HG03571 (cell line): ENCODE results near the gene GJC1.

ENCODE experiments used
- ATAC-seq: cut with Tn5 transposase; IDR thresholded peaks from one replicate; pipeline ENCODE4 v1.9.1; 2021; ENCODE audit not compliant: unreplicated experiment

The GJC1 gene

GRCh38 chr17:44778656-44779210, 51.4 kb downstream of the GJC1 start:
- no peak for ATAC-seq

GRCh38 chr17:44777394-44778348, 52.4 kb downstream of the GJC1 start:
- no peak for ATAC-seq

GRCh38 chr17:44776628-44777393, 53.3 kb downstream of the GJC1 start:
- no peak for ATAC-seq

GRCh38 chr17:44775838-44776621, 54.1 kb downstream of the GJC1 start:
- ATAC-seq = no peak

- peak; percentile 76 for ATAC-seq
These were observed 54.8 kb downstream of the GJC1 start for GRCh38 chr17:44775136-44775837.

- ATAC-seq = no peak
These were observed 55.6 kb downstream of the GJC1 start for GRCh38 chr17:44774271-44775135.

GRCh38 chr17:44773140-44773539, 56.9 kb downstream of the GJC1 start:
- no peak for ATAC-seq

GRCh38 chr17:44772308-44773045, 57.6 kb downstream of the GJC1 start:
- ATAC-seq = no peak

GRCh38 chr17:44770166-44770925, 59.7 kb downstream of the GJC1 start:
- ATAC-seq = no peak

GRCh38 chr17:44769647-44770084, 60.4 kb downstream of the GJC1 start:
- no peak for ATAC-seq

GRCh38 chr17:44769230-44769629, 60.9 kb downstream of the GJC1 start:
- no peak for ATAC-seq

- ATAC-seq = no peak
These were observed 61.5 kb downstream of the GJC1 start for GRCh38 chr17:44768505-44769142.

GRCh38 chr17:44767493-44767892, 62.6 kb downstream of the GJC1 start:
- ATAC-seq = no peak

- no peak for ATAC-seq
These were observed 63.6 kb downstream of the GJC1 start for GRCh38 chr17:44766409-44767038.

- ATAC-seq = no peak
These were observed 64.1 kb downstream of the GJC1 start for GRCh38 chr17:44765965-44766364.

GRCh38 chr17:44763170-44763569, 66.9 kb downstream of the GJC1 start:
- no peak for ATAC-seq
